HG02973 (cell line): Measurements from ENCODE around the gene CALML4.
"Not testable (repeated sequence)": the region's sequence is repeated elsewhere in the genome, so short reads cannot be mapped to it uniquely, and the experiment has no call there.

Experiments used
- ATAC-seq: cut with Tn5 transposase; IDR thresholded peaks from one replicate; pipeline ENCODE4 v1.9.1; 2021; ENCODE audit warnings: moderate library complexity; ENCODE audit not compliant: unreplicated experiment

The CALML4 gene

GRCh38 chr15:68208636-68209240 is 3.6 kb upstream of the CALML4 start:
- no peak for ATAC-seq

GRCh38 chr15:68208136-68208535 is 3.0 kb upstream of the CALML4 start:
- ATAC-seq = no peak

- no peak for ATAC-seq
Measured at GRCh38 chr15:68207176-68207935, 2.2 kb upstream of the CALML4 start.

- ATAC-seq = no peak
Measured at GRCh38 chr15:68206711-68207151, 1.6 kb upstream of the CALML4 start.

GRCh38 chr15:68205954-68206539 is 915 bp upstream of the CALML4 start:
- no peak for ATAC-seq

GRCh38 chr15:68205558-68205944 is 419 bp upstream of the CALML4 start:
- no peak for ATAC-seq

- no peak for ATAC-seq
Measured at GRCh38 chr15:68204361-68204760, 771 bp downstream of the CALML4 start.

GRCh38 chr15:68203956-68204355 is 1.2 kb downstream of the CALML4 start:
- no peak for ATAC-seq

GRCh38 chr15:68203486-68203885 is 1.6 kb downstream of the CALML4 start:
- ATAC-seq = no peak

GRCh38 chr15:68202994-68203393 is 2.1 kb downstream of the CALML4 start:
- ATAC-seq = not testable (repeated sequence)

- no peak for ATAC-seq
Measured at GRCh38 chr15:68201879-68202261, 3.3 kb downstream of the CALML4 start.

GRCh38 chr15:68201153-68201878 is 3.8 kb downstream of the CALML4 start:
- ATAC-seq = no peak

- no peak for ATAC-seq
Measured at GRCh38 chr15:68200016-68200861, 4.9 kb downstream of the CALML4 start.

GRCh38 chr15:68199340-68199739 is 5.8 kb downstream of the CALML4 start:
- no peak for ATAC-seq

- ATAC-seq = no peak
Measured at GRCh38 chr15:68197661-68198437, 7.3 kb downstream of the CALML4 start.

GRCh38 chr15:68197170-68197492 is 8.0 kb downstream of the CALML4 start:
- no peak for ATAC-seq

GRCh38 chr15:68196445-68197169 is 8.5 kb downstream of the CALML4 start:
- no peak for ATAC-seq

- ATAC-seq = no peak
Measured at GRCh38 chr15:68195336-68196112, 9.6 kb downstream of the CALML4 start.
